Caco-2 (cell line): ENCODE measurements around the gene MAD2L1. TPM values are rescaled to one million over a fixed set of nuclear protein-coding genes. Genes with fewer than 3 reads are reported as not detected.

Source experiments
- BruUV-seq: library from RNA; stranded (reverse); fragments of 400-500 nt; replicated peaks from 2 replicates; lab custom pipeline; 2021; lab: Mats Ljungman, UMichigan
- CTCF ChIA-PET: fragments of 300-600 bp; sonication (Branson Sonifier 250); formaldehyde crosslinking; loops from one replicate; lab custom pipeline; 2022; ENCODE audit warnings: antibody characterized with exemption; lab: Charles Lee
- POLR2A ChIA-PET: fragments of 300-600 bp; sonication (Branson Sonifier 250); formaldehyde crosslinking; loops from one replicate; lab custom pipeline; 2022; ENCODE audit warnings: antibody characterized with exemption; lab: Charles Lee
- DNase-seq, 2 experiments: peaks; one replicate each; pipeline versions ENCODE4 v3.0.0 to v3.0.0-alpha.2; 2020 to 2022
- H3K27me3 ChIP-seq: replicated peaks from 2 replicates; pipeline ENCODE4 v1.6.0; 2011; ENCODE audit warnings: low read length; ENCODE audit not compliant: control insufficient read depth, insufficient read depth
- H3K36me3 ChIP-seq: 2 replicates; pipeline ENCODE4 v1.5.1; 2011; ENCODE audit warnings: low read length; ENCODE audit not compliant: control insufficient read depth, insufficient read depth
- H3K4me1 ChIP-seq: fragments of 250-450 bp; sonication (Bioruptor Pico); 2 replicates; pipeline ENCODE4 v1.5.1; 2020; ENCODE audit warnings: mild to moderate bottlenecking
- H3K4me3 ChIP-seq: 2 replicates; pipeline ENCODE4 v1.5.1; 2011; ENCODE audit warnings: low read depth, mild to moderate bottlenecking, control low read depth, low read length
- H3K9me3 ChIP-seq: fragments of 250-450 bp; sonication (Bioruptor Pico); 2 replicates; pipeline ENCODE4 v1.5.1; 2020; ENCODE audit warnings: mild to moderate bottlenecking, moderate library complexity
- H3K27ac Mint-ChIP-seq: one replicate; pipeline ENCODE4 v1.8.0; 2022; ENCODE audit warnings: mixed read lengths; ENCODE audit not compliant: unreplicated experiment
- H3K27me3 Mint-ChIP-seq: one replicate; pipeline ENCODE4 v1.8.0; 2022; ENCODE audit warnings: mixed read lengths; ENCODE audit not compliant: insufficient read depth, unreplicated experiment
- H3K36me3 Mint-ChIP-seq: one replicate; pipeline ENCODE4 v1.8.0; 2022; ENCODE audit warnings: mild to moderate bottlenecking, mixed read lengths; ENCODE audit not compliant: insufficient read depth, unreplicated experiment
- H3K4me1 Mint-ChIP-seq: one replicate; pipeline ENCODE4 v1.8.0; 2022; ENCODE audit warnings: low read depth, mixed read lengths; ENCODE audit not compliant: unreplicated experiment
- H3K4me3 Mint-ChIP-seq: one replicate; pipeline ENCODE4 v1.8.0; 2022; ENCODE audit warnings: mild to moderate bottlenecking, moderate library complexity, mixed read lengths; ENCODE audit not compliant: unreplicated experiment
- H3K9me3 Mint-ChIP-seq: one replicate; pipeline ENCODE4 v1.8.0; 2022; ENCODE audit warnings: mixed read lengths; ENCODE audit not compliant: unreplicated experiment
- CTCF ChIP-seq, 2 experiments: fragments of 200-600 bp in 1 of 2; IDR thresholded peaks; 1 replicate in 1 of 2; 2 replicates in 1 of 2; pipeline versions ENCODE4 v1.5.1 to v1.8.0; 2011 to 2022; ENCODE audit warnings: antibody characterized with exemption in 1 of 2, control low read depth in 1 of 2, inconsistent platforms in 1 of 2, low read depth in 1 of 2, low read length in 1 of 2, mild to moderate bottlenecking in 1 of 2, moderate library complexity in 1 of 2; ENCODE audit not compliant: insufficient read depth in 1 of 2, severe bottlenecking in 1 of 2, unreplicated experiment in 1 of 2
- intact Hi-C: fragments of 100-400 bp; cut with micrococcal nuclease; formaldehyde crosslinking; loops from one replicate; pipeline ENCODE4 v1.10.0; 2022; ENCODE audit not compliant: unreplicated experiment
- total RNA-seq: library from RNA; stranded (reverse); gene quantifications from 2 replicates; pipeline ENCODE4 v1.2.3, GENCODE V29; 2022

MAD2L1 gene
- total RNA-seq, 1 experiment from 2014 or later, result 59.0 TPM

GRCh38 chr4:120049732-120050494, 16.7 kb downstream of the MAD2L1 start:
- no peaks in the 10 kb centered on the region for H3K27me3 ChIP-seq

GRCh38 chr4:120043828-120044227, 22.8 kb downstream of the MAD2L1 start:
- Mint-ChIP-seq H3K9me3 (peaks cover 11% of the 10 kb centered on the region), H3K4me1 (peaks cover 7% of the 10 kb centered on the region), H3K27ac (no peak overlapping the region), H3K27me3 (no peaks in the 10 kb centered on the region), H3K36me3 (no peaks in the 10 kb centered on the region), H3K4me3 (no peak overlapping the region)
- no peaks in the 10 kb centered on the region for H3K27me3 ChIP-seq
- intact Hi-C loops, result no loop called here
- H3K4me3 ChIP-seq, result no peak overlapping the region
- no peaks in the 10 kb centered on the region for H3K36me3 ChIP-seq
- POLR2A ChIA-PET, result no interaction called here
- no peaks in the 10 kb centered on the region for H3K9me3 ChIP-seq
- BruUV-seq, result no TSS peak
- no peak for DNase-seq
- H3K4me1 ChIP-seq, result no peaks in the 10 kb centered on the region
- CTCF ChIA-PET, result no interaction called here
- no peak for TF ChIP-seq CTCF (IDR thresholded peaks at IDR 0.05; ENCODE audit: insufficient read depth in 1 of 2, low read depth in 1 of 2, low read length in 1 of 2, severe bottlenecking in 1 of 2, unreplicated experiment in 1 of 2)

More at GRCh38 chr4:120049732-120050494, 16.7 kb downstream of the MAD2L1 start:
- Mint-ChIP-seq H3K4me1 (no peaks in the 10 kb centered on the region), H3K4me3 (no peak overlapping the region), H3K27ac (peak overlapping the region; percentile 76), H3K27me3 (no peaks in the 10 kb centered on the region), H3K9me3 (no peaks in the 10 kb centered on the region), H3K36me3 (peaks cover 5% of the 10 kb centered on the region)
- Histone ChIP-seq H3K4me1 (no peaks in the 10 kb centered on the region), H3K4me3 (no peak overlapping the region), H3K9me3 (no peaks in the 10 kb centered on the region), H3K36me3 (no peaks in the 10 kb centered on the region)
- POLR2A ChIA-PET, result no interaction called here
- intact Hi-C loops, result loop anchor here (1.0 to 10.0 kb wide), 5 partner anchors 255 to 736 kb away; partner anchors contain the start of gene PDE5A
- TF ChIP-seq CTCF (IDR thresholded peaks at IDR 0.05; ENCODE audit: insufficient read depth in 1 of 2, low read depth in 1 of 2, low read length in 1 of 2, severe bottlenecking in 1 of 2, unreplicated experiment in 1 of 2), result peak; percentile 78
- DNase-seq, result peak; percentile 75 to 81
- BruUV-seq, result no TSS peak
- CTCF ChIA-PET, result interaction anchor here (1.0 kb wide), 1 partner anchor 421 kb away, joined by 4 read pairs; the partner anchor contains the start of gene PDE5A

- H3K27me3 ChIP-seq, result no peaks in the 10 kb centered on the region
- peaks cover 3% of the 10 kb centered on the region for H3K27me3 Mint-ChIP-seq
- TF ChIP-seq CTCF (IDR thresholded peaks at IDR 0.05; ENCODE audit: insufficient read depth in 1 of 2, low read depth in 1 of 2, low read length in 1 of 2, severe bottlenecking in 1 of 2, unreplicated experiment in 1 of 2), result no peak
- no peak overlapping the region for H3K4me3 ChIP-seq
- no TSS peak for BruUV-seq
- intact Hi-C loops, result no loop called here
- H3K4me3 Mint-ChIP-seq, result no peak overlapping the region
- no peaks in the 10 kb centered on the region for H3K36me3 ChIP-seq
- ChIA-PET CTCF (no interaction called here), POLR2A (no interaction called here)
- H3K4me1 Mint-ChIP-seq, result no peaks in the 10 kb centered on the region
- no peaks in the 10 kb centered on the region for H3K9me3 Mint-ChIP-seq
- no peaks in the 10 kb centered on the region for H3K4me1 ChIP-seq
- no peaks in the 10 kb centered on the region for H3K36me3 Mint-ChIP-seq
- no peaks in the 10 kb centered on the region for H3K9me3 ChIP-seq
- no peak overlapping the region for H3K27ac Mint-ChIP-seq
- no peak for DNase-seq
Measured at GRCh38 chr4:120037411-120037810, 29.2 kb downstream of the MAD2L1 start.
